Activated CD4-positive, alpha-beta memory T cell treated with anti-CD3 and anti-CD28 coated beads, Interleukin-2, amount 10 ng/mL, durations not matched to agents 7 days and 5 days (primary cell): Measurements from ENCODE around the gene RAD23A. TPM values are rescaled to one million over a fixed set of nuclear protein-coding genes. Genes with fewer than 3 reads are reported as not detected.
"Not testable (repeated sequence)": the region's sequence is repeated elsewhere in the genome, so short reads cannot be mapped to it uniquely, and the experiment has no call there.

ENCODE experiments used
- CTCF ChIA-PET: fragments of 350-600 bp; sonication (Branson Sonifier 250); formaldehyde crosslinking; loops from one replicate; lab custom pipeline; 2021; ENCODE audit warnings: antibody characterized with exemption, inconsistent platforms; lab: Charles Lee
- POLR2A ChIA-PET: fragments of 350-600 bp; sonication (Branson Sonifier 250); formaldehyde crosslinking; loops from one replicate; lab custom pipeline; 2021; ENCODE audit warnings: antibody characterized with exemption; lab: Charles Lee
- DNase-seq: peaks from one replicate; pipeline ENCODE4 v3.0.0-alpha.2; 2020
- H3K27ac Mint-ChIP-seq: one replicate; pipeline ENCODE4 v1.8.0; 2021; ENCODE audit warnings: mild to moderate bottlenecking, mixed read lengths
- H3K27me3 Mint-ChIP-seq: one replicate; pipeline ENCODE4 v1.8.0; 2021; ENCODE audit warnings: mixed read lengths
- H3K36me3 Mint-ChIP-seq: one replicate; pipeline ENCODE4 v1.8.0; 2021; ENCODE audit warnings: low read depth, mixed read lengths
- H3K4me1 Mint-ChIP-seq: one replicate; pipeline ENCODE4 v1.8.0; 2021; ENCODE audit warnings: mixed read lengths
- H3K4me3 Mint-ChIP-seq: one replicate; pipeline ENCODE4 v1.8.0; 2021; ENCODE audit warnings: mild to moderate bottlenecking, mixed read lengths
- H3K9me3 Mint-ChIP-seq: one replicate; pipeline ENCODE4 v1.8.0; 2021; ENCODE audit warnings: mixed read lengths
- total RNA-seq, 2 experiments: library from RNA; stranded (reverse); gene quantifications; one replicate each; pipeline ENCODE4 v1.2.3, GENCODE V29; 2021

Gene RAD23A
- total RNA-seq, 2 experiments from 2014 or later = 119 to 123 TPM

DNA sequence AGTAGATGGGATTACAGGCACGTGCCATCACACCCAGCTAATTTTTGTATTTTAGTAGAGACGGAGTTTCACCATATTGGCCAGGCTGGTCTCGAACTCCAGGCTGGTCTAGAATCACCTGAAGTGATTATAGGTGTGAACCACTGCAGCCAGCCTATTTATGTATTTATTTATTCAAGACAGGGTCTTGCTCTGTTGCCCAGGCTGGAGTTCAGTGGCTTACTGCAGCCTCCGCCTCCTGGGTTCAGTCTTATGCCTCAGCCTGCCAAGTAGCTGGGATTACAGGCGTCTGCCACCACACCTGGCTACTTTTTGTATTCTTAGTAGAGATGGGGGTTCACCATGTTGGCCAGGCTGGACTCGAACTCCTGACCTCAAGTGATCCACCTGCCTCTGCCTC, 6.4 kb downstream of the RAD23A start:
- H3K36me3 Mint-ChIP-seq = peaks cover 69% of the 10 kb centered on the region
- POLR2A ChIA-PET = interaction anchor here (1.0 to 2.4 kb wide), 3 partner anchors 14 to 67 kb away, joined by 3 to 8 read pairs (median 4); no protein-coding TSS in a partner anchor
- H3K4me3 Mint-ChIP-seq = not testable (repeated sequence)

DNA sequence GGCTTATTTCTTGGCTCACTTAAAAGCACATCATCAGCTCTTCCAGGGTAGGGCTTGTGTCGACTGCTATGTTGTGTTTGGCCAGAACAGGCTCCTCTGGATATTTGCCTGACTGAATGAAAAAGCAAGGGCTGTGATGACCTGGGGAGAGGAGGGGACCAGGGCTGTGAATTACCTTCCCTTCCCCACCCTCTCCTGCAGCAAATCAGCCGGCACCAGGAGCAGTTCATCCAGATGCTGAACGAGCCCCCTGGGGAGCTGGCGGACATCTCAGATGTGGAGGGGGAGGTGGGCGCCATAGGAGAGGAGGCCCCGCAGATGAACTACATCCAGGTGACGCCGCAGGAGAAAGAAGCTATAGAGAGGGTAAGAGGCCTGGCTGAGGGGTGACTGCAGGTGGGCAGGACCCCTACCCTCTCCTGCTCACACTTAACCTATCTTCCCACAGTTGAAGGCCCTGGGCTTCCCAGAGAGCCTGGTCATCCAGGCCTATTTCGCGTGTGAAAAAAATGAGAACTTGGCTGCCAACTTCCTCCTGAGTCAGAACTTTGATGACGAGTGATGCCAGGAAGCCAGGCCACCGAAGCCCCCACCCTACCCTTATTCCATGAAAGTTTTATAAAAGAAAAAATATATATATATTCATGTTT, 7.0 kb downstream of the RAD23A start:
- H3K27ac Mint-ChIP-seq = no peak overlapping the region
- no peak overlapping the region for H3K4me3 Mint-ChIP-seq
- H3K36me3 Mint-ChIP-seq = peaks cover 68% of the 10 kb centered on the region
- DNase-seq = no peak
- H3K4me1 Mint-ChIP-seq = peaks cover 51% of the 10 kb centered on the region
- H3K9me3 Mint-ChIP-seq = no peaks in the 10 kb centered on the region
- H3K27me3 Mint-ChIP-seq = no peaks in the 10 kb centered on the region
- ChIA-PET CTCF (interaction anchor here (1.4 to 5.4 kb wide), 2 partner anchors 12 to 67 kb away, joined by 3 to 45 read pairs; no protein-coding TSS in a partner anchor), POLR2A (interaction anchor here (1.0 to 5.1 kb wide), 5 partner anchors 6 to 68 kb away, joined by 3 to 43 read pairs (median 4); partner anchors contain the start of gene RAD23A)

More for the DNA sequence above, 6.4 kb downstream of the RAD23A start:
- DNase-seq, H3K27me3 Mint-ChIP-seq, H3K9me3 Mint-ChIP-seq: not testable (repeated sequence)
- Mint-ChIP-seq H3K4me1 (peaks cover 55% of the 10 kb centered on the region), H3K27ac (peak overlapping the region; percentile 23)
- CTCF ChIA-PET = interaction anchor here (5.4 kb wide), 1 partner anchor 13 kb away, joined by 45 read pairs; no protein-coding TSS in a partner anchor

DNA sequence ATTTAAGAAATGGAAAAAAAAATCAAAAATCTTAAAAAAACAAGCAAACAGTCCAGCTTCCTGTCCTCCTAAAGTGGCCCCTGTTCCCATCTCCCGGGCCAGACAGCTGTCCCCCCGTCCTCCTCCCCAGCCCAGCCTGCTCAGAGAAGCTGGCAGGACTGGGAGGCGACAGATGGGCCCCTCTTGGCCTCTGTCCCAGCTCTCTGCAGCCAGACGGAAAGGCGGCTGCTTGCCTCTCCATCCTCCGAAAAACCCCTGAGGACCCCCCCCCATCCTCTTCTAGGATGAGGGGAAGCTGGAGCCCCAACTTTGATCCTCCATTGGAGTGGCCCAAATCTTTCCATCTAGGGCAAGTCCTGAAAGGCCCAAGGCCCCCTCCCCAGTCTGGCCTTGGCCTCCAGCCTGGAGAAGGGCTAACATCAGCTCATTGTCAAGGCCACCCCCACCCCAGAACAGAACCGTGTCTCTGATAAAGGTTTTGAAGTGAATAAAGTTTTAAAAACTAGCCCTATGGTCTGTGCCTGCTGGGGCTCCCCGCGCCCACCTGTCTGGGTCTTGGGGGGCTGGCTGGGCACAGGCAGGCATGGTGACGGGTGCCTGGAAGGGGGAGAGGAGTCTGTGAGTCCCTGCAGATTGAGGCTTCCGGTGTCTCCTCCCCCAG, 7.6 kb downstream of the RAD23A start:
- Mint-ChIP-seq H3K4me1 (peaks cover 49% of the 10 kb centered on the region), H3K27ac (no peak overlapping the region), H3K9me3 (no peaks in the 10 kb centered on the region), H3K36me3 (peaks cover 62% of the 10 kb centered on the region), H3K4me3 (no peak overlapping the region), H3K27me3 (no peaks in the 10 kb centered on the region)
- no peak for DNase-seq
- POLR2A ChIA-PET = interaction anchor here (0.9 to 5.1 kb wide), 8 partner anchors 7 to 146 kb away, joined by 3 to 43 read pairs (median 4); partner anchors contain the start of genes FARSA and RAD23A
- CTCF ChIA-PET = interaction anchor here (1.4 to 5.4 kb wide), 2 partner anchors 11 to 68 kb away, joined by 3 to 45 read pairs; no protein-coding TSS in a partner anchor

DNA sequence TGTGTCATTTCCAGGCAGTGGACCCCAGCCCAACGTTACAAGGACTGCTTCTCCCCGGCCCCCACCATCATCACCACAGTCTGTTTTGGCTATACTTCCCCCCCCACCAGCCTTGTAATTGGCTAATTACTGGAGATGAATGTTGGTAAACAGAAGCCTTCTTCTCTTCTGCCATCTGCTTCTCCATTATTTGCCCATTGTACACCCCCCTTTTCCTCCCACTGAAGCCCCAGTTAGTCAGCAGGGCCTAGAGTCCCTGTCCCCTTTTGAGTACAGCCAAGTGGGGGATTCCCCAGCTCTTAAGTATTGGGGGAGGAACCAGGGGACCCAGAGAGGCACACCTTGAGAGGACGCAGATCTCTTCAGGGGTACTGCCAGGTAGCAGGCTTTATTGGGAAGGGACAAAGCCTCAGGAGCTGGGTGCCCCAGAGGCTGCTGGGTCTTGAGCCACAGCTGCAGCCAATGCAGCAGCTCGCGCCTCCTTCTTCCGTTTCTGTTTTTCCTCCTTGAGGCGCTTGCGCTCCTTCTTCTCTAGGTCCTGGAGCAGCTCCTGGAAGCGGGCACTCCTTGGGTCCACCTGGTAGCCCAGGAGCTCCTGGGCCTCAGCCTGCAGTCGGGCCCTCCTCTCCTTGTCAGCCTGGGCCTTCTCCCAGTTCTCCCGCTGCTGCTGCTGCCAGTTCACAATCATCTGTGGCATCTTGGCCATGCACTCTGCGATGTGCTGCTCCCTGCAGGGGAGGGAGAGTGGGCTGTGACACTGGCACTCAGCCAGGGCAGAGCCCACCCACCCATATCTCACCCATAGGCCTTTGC, 8.3 kb downstream of the RAD23A start:
- Mint-ChIP-seq H3K4me3 (no peak overlapping the region), H3K9me3 (no peaks in the 10 kb centered on the region), H3K27me3 (no peaks in the 10 kb centered on the region), H3K4me1 (peaks cover 45% of the 10 kb centered on the region), H3K36me3 (peaks cover 56% of the 10 kb centered on the region), H3K27ac (peak overlapping the region; percentile 80)
- ChIA-PET POLR2A (interaction anchor here (0.8 to 5.1 kb wide), 11 partner anchors 8 to 161 kb away, joined by 3 to 43 read pairs (median 4); partner anchors contain the start of genes CALR, FARSA and RAD23A), CTCF (interaction anchor here (1.2 to 5.4 kb wide), 5 partner anchors 8 to 69 kb away, joined by 3 to 45 read pairs (median 4); partner anchors contain the start of gene RAD23A)
- no peak for DNase-seq

DNA sequence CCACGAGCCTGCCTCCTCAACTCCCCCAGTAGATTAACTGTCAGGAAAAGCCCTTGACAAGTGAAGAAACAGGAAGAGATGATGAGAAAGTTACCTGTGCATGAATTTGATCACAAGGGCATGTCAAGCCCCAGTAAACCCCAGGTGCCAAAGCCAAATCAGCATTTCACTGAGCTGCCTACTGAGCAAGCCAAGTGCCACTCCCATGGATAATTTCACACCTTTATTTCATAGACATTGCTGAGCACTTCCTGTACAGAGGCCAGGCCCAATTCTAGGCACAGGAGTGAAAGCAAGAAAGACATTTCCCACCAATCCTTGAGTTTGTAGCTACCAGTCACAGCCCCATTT, 8.9 kb downstream of the RAD23A start:
- H3K4me1 Mint-ChIP-seq = peaks cover 45% of the 10 kb centered on the region
- H3K9me3 Mint-ChIP-seq = no peaks in the 10 kb centered on the region
- ChIA-PET CTCF (interaction anchor here (1.2 to 5.4 kb wide), 4 partner anchors 8 to 22 kb away, joined by 3 to 45 read pairs (median 4); partner anchors contain the start of gene RAD23A), POLR2A (interaction anchor here (0.8 to 5.1 kb wide), 8 partner anchors 8 to 161 kb away, joined by 3 to 43 read pairs (median 8); partner anchors contain the start of genes CALR, FARSA and RAD23A)
- H3K27ac Mint-ChIP-seq = peak overlapping the region; percentile 80
- DNase-seq = no peak
- H3K36me3 Mint-ChIP-seq = peaks cover 50% of the 10 kb centered on the region
- no peaks in the 10 kb centered on the region for H3K27me3 Mint-ChIP-seq
- H3K4me3 Mint-ChIP-seq = no peak overlapping the region

DNA sequence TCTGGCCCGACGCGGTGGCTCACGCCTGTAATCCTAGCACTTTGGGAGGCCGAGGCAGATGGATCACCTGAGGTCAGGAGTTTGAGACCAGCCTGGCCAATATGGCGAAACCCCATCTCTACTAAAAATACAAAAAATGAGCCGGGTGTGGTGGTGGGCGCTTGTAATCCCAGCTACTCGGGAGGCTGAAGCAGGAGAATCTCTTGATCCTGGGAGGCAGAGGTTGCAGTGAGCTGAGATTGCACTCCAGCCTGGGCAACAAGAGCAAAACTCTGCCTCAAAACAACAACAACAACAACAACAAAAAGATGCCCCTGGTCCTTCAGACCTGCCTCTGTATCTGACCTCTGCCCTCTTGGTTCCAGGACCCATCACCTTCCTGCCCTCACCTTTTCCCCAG, 9.9 kb downstream of the RAD23A start:
- POLR2A ChIA-PET = interaction anchor here (2.3 to 5.1 kb wide), 4 partner anchors 9 to 22 kb away, joined by 11 to 43 read pairs (median 14); partner anchors contain the start of genes CALR, FARSA and RAD23A
- H3K36me3 Mint-ChIP-seq = peaks cover 41% of the 10 kb centered on the region
- CTCF ChIA-PET = interaction anchor here (1.2 to 5.4 kb wide), 2 partner anchors 9 kb away, joined by 4 to 45 read pairs; partner anchors contain the start of gene RAD23A
- H3K4me1 Mint-ChIP-seq = peaks cover 41% of the 10 kb centered on the region
- DNase-seq, H3K27me3 Mint-ChIP-seq, H3K9me3 Mint-ChIP-seq: not testable (repeated sequence)
- H3K27ac Mint-ChIP-seq = peak overlapping the region; percentile 80
- H3K4me3 Mint-ChIP-seq = peak overlapping the region; percentile 85

DNA sequence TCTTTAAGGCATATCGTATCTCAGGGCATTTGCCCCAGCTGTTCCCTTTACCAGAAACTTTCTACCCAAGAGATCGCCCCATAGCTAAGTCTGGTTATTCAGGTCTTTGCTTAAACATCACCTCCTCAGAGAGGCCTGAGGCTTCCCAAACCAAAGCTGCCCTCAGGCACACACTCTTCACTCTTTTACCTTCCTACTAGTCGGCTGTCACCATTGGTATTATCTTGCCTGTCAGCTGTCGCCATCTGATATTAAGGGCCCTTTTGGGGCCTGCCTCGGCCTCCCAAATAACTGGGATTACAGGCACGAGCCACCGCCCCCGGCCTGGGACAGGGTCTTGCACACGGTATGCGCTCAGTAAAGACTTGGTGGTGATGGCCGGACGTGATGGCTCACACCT, 10.3 kb downstream of the RAD23A start:
- ChIA-PET POLR2A (interaction anchor here (0.8 to 5.1 kb wide), 8 partner anchors 9 to 212 kb away, joined by 3 to 43 read pairs (median 10); partner anchors contain the start of genes CALR, FARSA, GCDH and RAD23A), CTCF (interaction anchor here (1.0 to 5.4 kb wide), 2 partner anchors 9 to 21 kb away, joined by 3 to 45 read pairs; no protein-coding TSS in a partner anchor)
- DNase-seq = no peak
- Mint-ChIP-seq H3K36me3 (peaks cover 37% of the 10 kb centered on the region), H3K27me3 (peaks cover 2% of the 10 kb centered on the region), H3K4me1 (peaks cover 37% of the 10 kb centered on the region), H3K27ac (peak overlapping the region; percentile 80), H3K9me3 (no peaks in the 10 kb centered on the region), H3K4me3 (peak overlapping the region; percentile 85)

DNA sequence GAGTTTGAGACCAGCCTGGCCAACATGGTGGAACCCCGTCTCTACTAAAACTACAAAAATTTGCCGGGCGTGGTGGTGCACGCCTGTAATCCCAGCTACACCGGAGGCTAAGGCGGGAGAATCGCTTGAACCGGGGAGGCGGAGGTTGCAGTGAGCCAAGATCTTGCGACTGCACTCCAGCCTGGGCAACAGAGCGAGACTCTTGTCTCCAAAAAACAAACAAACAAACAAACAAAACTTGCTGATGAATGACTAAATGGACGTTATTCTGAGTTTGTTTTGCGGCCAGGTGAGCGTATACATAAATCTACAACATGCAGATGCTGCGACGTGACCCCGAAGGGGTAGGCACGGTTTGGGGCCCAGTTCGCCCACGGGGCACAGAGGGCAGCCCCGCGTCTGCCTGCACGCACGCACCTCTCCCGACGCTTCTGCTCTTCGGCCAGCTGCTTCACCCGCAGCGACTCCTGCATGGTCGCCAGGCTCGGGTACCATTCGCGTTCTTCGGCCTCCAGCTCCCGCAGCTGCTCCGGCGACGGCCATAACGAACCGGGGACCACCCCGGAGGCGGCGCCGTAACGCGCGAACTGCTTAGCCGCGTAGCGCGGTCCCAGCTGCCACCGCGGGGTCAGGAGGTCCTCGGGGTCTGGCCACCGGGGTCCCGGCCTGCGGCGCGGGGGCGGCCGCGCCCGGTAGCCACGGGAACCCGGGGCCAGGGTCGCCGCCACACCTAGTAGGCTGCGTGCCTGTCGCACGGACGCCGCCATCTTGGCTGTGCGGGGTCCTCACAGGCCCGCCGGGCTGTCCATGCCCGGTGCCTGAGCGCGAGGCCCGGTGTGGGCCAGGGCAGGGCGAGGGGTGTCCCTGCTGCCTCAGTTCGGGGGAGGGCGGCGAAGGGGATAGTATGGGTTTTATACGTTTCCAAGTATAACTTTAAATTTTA, 11.1 kb downstream of the RAD23A start, which contains the start of gene GADD45GIP1:
Gene GADD45GIP1 (minus strand): TSS at position 778 of the 943 bp plus-strand sequence. CDS start 11 bp downstream, at position 767.
- CTCF ChIA-PET = interaction anchor here (0.5 to 5.4 kb wide), 3 partner anchors 8 to 238 kb away, joined by 3 to 45 read pairs (median 3); no protein-coding TSS in a partner anchor
- Mint-ChIP-seq H3K4me1 (peaks cover 34% of the 10 kb centered on the region), H3K9me3 (no peaks in the 10 kb centered on the region)

DNA sequence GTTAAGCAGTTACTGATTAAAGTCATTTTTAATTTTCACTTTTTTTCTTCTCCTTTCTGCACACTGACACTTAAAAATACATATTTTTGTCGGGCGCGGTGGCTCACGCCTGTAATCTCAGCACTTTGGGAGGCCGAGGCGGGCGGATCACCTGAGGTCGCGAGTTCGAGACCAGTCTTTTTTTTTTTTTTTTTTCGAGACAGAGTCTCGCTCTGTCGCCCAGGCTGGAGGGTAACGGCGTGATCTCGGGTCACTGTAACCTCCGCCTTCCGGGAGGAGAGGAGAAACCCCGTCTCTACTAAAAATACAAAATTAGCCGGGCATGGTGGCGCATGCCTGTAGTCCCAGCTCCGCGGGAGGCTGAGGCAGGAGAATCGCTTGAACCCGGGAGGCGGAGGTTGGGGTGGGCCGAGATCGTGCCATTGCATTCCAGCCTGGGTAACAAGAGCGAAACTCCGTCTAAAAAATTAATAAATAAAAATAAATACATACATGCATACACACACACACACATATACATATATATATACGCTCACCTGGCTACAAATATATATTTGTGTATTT, 11.8 kb downstream of the RAD23A start:
- not testable (repeated sequence) for H3K27me3 Mint-ChIP-seq, H3K9me3 Mint-ChIP-seq, DNase-seq
- Mint-ChIP-seq H3K27ac (peak overlapping the region; percentile 93), H3K36me3 (peaks cover 24% of the 10 kb centered on the region), H3K4me3 (peak overlapping the region; percentile 83), H3K4me1 (peaks cover 34% of the 10 kb centered on the region)
- ChIA-PET POLR2A (interaction anchor here (1.0 to 5.1 kb wide), 7 partner anchors 11 to 210 kb away, joined by 3 to 43 read pairs (median 8); partner anchors contain the start of genes CALR, FARSA, GCDH and RAD23A), CTCF (interaction anchor here (0.5 to 5.4 kb wide), 3 partner anchors 7 to 237 kb away, joined by 3 to 45 read pairs (median 4); no protein-coding TSS in a partner anchor)

More for the DNA sequence above, 11.1 kb downstream of the RAD23A start, which contains the start of gene GADD45GIP1:
- Mint-ChIP-seq H3K36me3 (peaks cover 30% of the 10 kb centered on the region), H3K4me3 (peak within 1 kb of the TSS; percentile 85), H3K27me3 (peaks cover 2% of the 10 kb centered on the region), H3K27ac (peak within 1 kb of the TSS; percentile 93)
- POLR2A ChIA-PET = interaction anchor here (0.8 to 5.1 kb wide), 9 partner anchors 8 to 211 kb away, joined by 3 to 43 read pairs (median 8); partner anchors contain the start of genes CALR, FARSA, GCDH and RAD23A
- DNase-seq = peak; percentile 86

DNA sequence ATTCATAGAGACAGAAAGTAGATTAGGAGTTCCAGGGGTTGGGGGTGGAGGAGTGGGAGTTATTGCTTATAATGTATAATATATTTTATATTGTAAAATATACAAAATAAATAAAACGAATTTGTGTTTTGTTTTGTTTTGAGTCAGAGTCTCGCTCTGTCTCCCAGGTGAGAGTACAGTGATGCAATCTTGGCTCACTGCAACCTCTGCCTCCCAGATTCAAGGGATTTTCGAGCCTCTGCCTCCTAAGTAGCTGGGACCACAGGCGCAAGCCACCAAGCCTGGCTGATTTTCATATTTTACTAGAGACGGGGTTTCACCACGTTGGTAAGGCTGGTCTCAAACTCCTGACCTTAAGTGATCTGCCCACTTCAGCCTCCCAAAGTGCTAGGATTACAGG, 13.8 kb downstream of the RAD23A start:
- Mint-ChIP-seq H3K4me1 (peaks cover 25% of the 10 kb centered on the region), H3K4me3 (no peak overlapping the region)
- CTCF ChIA-PET = no interaction called here

More for the DNA sequence above, 13.8 kb downstream of the RAD23A start:
- H3K36me3 Mint-ChIP-seq = peaks cover 9% of the 10 kb centered on the region
- no peak for DNase-seq
- peaks cover 7% of the 10 kb centered on the region for H3K27me3 Mint-ChIP-seq
- no peaks in the 10 kb centered on the region for H3K9me3 Mint-ChIP-seq
- no peak overlapping the region for H3K27ac Mint-ChIP-seq
- POLR2A ChIA-PET = no interaction called here
